Fibroblast of mammary gland (primary cell): ENCODE data around the gene GNG11.

Experiments
- DNase-seq: peaks from one replicate; pipeline ENCODE4 v3.0.0-alpha.2; 2010; ENCODE audit warnings: low read depth
- H3K4me3 ChIP-seq: 2 replicates; pipeline ENCODE4 v1.5.1; 2011; ENCODE audit warnings: low read depth, mild to moderate bottlenecking, low read length, moderate library complexity; ENCODE audit not compliant: control insufficient read depth
- CTCF ChIP-seq: conservative IDR thresholded peaks from 2 replicates; pipeline ENCODE4 v1.5.1; 2011; ENCODE audit warnings: low read depth, low read length, inconsistent platforms; ENCODE audit not compliant: control insufficient read depth, insufficient read depth

Gene GNG11

DNA sequence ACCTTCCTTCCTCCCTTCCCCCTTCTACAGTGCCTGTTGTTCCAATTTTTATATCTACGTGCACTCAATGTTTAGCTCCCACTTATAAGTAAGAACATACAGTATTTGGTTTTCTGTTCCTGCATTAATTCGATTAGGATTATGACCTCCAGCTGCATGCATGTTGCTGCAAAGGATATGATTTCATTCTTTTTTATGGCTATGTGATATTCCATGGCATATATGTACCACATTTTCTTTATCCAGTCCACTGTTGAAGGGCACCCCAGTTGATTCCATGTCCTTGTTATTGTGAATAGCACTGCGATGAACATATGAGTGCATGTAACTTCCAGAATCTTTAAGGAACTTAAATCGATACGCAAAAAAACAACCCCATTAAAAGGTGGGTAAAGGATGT lies 42.7 kb downstream of the GNG11 start:
- no peak overlapping the region for H3K4me3 ChIP-seq
- no peak for DNase-seq
- TF ChIP-seq CTCF, result no peak

GRCh38 chr7:93964813-93965212 lies 43.3 kb downstream of the GNG11 start:
- H3K4me3 ChIP-seq, result no peak overlapping the region
- DNase-seq, result no peak
- no peak for TF ChIP-seq CTCF

DNA sequence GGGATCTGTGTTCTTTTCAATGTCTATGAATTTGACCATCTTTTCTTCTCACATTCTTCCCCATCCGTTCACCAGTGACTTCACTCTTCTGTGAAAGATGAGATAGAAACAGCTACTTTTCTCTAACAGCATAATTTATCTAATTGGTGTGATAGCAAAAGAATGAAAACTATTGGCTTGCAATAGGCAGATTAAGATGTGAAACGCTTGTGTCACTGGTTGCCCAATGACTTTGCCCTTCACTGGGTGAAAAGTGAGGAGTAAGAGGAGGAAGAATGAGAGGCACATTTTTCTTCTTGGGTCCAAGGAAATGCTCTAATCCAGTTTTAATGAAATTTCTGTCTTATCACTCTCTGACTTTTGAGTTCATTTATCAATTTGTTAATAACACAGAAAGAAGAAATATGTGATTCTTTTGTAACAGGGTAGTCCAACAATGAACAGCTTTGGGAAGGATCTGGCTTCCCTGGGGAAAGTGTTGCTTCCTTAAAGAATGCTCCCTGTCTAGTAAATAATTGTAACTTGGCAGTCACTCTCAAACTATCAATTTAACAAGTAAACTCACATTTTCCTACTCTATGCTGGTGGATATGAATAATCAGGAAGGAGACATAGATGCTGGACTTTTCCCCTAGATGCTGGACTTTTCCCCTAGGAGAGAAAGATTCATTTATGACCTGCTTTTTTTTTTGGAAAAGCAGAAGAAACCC lies 47.5 kb downstream of the GNG11 start:
- no peak overlapping the region for H3K4me3 ChIP-seq
- TF ChIP-seq CTCF, result no peak
- DNase-seq, result peak; percentile 45

DNA sequence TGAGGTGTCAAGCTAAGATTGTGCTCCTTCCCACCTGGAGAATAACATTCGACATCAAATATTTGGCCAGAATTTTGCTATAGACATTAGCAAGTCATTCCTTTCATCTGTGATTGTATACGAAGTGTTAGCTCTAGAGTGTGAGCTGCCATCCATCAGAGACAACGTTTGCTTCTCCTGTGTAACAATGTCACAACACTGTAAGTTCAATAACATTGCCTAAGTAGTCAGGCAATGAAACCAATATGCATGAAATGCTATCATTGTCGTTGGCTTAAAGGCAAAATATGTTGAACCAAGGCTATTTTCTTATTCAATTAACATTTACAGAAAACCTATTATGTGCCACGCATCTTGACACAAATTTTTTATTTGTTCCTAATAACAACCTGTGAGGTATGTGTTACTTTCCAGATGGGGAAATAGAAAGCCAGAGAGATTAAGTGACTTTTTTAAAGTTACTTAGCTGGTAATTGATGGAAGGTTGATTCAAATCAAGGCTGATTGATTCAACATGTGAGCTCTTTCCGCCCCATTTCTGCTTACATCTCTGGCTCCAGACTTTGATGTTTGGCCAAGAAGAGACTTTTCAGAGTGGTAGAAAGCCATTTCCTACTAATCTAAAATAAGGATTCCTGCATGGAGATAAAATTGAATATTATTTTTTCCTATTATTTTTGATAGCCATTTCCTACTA lies 50.6 kb downstream of the GNG11 start:
- peak; percentile 24 for DNase-seq
- no peak overlapping the region for H3K4me3 ChIP-seq
- no peak for TF ChIP-seq CTCF

- H3K4me3 ChIP-seq, result no peak overlapping the region
- no peak for TF ChIP-seq CTCF
- peak; percentile 64 for DNase-seq
These were observed 51.6 kb downstream of the GNG11 start for GRCh38 chr7:93973134-93973533.

- TF ChIP-seq CTCF, result no peak
- no peak for DNase-seq
- H3K4me3 ChIP-seq, result no peak overlapping the region
These were observed 55.8 kb downstream of the GNG11 start for GRCh38 chr7:93977211-93977950.
